Fibroblast of lung (primary cell): ENCODE data around the gene THAP8. TPM values are rescaled to one million over a fixed set of nuclear protein-coding genes. Genes with fewer than 3 reads are reported as not detected.

Experiments
- DNase-seq, 2 donors: peaks; one replicate each; pipeline versions ENCODE4 v3.0.0 to v3.0.0-alpha.2; 2010; ENCODE audit warnings: low read depth in 2 of 2
- H2AFZ ChIP-seq: 2 replicates; pipeline ENCODE4 v1.5.1; 2012; ENCODE audit warnings: low read length, control low read depth, inconsistent platforms
- H3K27ac ChIP-seq: 2 replicates; pipeline ENCODE4 v1.5.1; 2011; ENCODE audit warnings: low read length, control low read depth; ENCODE audit not compliant: insufficient read depth
- H3K27me3 ChIP-seq: 2 replicates; pipeline ENCODE4 v1.5.1; 2011; ENCODE audit warnings: mild to moderate bottlenecking, low read length; ENCODE audit not compliant: control insufficient read depth, insufficient read depth
- H3K36me3 ChIP-seq: 2 replicates; pipeline ENCODE4 v1.5.1; 2011; ENCODE audit warnings: low read length; ENCODE audit not compliant: control insufficient read depth, insufficient read depth
- H3K4me1 ChIP-seq: 2 replicates; pipeline ENCODE4 v1.5.1; 2011; ENCODE audit warnings: low read length; ENCODE audit not compliant: control insufficient read depth, insufficient read depth; ENCODE audit errors: extremely low read depth
- H3K4me2 ChIP-seq: 2 replicates; pipeline ENCODE4 v1.5.1; 2011; ENCODE audit warnings: low read length, control low read depth; ENCODE audit not compliant: insufficient read depth; ENCODE audit errors: extremely low read depth
- H3K4me3 ChIP-seq, 4 experiments: fragments of 200-600 bp in 1 of 4; sonication (generic) in 1 of 4; replicated peaks in 1 of 4; 2 replicates each; pipeline ENCODE4 v1.5.1; 2011 to 2016; ENCODE audit warnings: low read length in 4 of 4, low read depth in 3 of 4, mild to moderate bottlenecking in 3 of 4, control low read depth in 2 of 4, inconsistent platforms in 1 of 4, mixed read lengths in 1 of 4; ENCODE audit not compliant: insufficient read depth in 1 of 4; ENCODE audit errors: control extremely low read depth in 1 of 4
- H3K79me2 ChIP-seq: 2 replicates; pipeline ENCODE4 v1.5.1; 2012; ENCODE audit warnings: mild to moderate bottlenecking, low read length, inconsistent platforms; ENCODE audit not compliant: control insufficient read depth, insufficient read depth
- H3K9ac ChIP-seq: 2 replicates; pipeline ENCODE4 v1.5.1; 2011; ENCODE audit warnings: mild to moderate bottlenecking, low read length, control low read depth; ENCODE audit not compliant: insufficient read depth
- H3K9me3 ChIP-seq: 2 replicates; pipeline ENCODE4 v1.5.1; 2012; ENCODE audit warnings: low read depth, low read length; ENCODE audit not compliant: control insufficient read depth, insufficient read depth
- H4K20me1 ChIP-seq: 2 replicates; pipeline ENCODE4 v1.5.1; 2011; ENCODE audit warnings: low read length; ENCODE audit not compliant: control insufficient read depth, insufficient read depth; ENCODE audit errors: extremely low read depth
- EZH2 ChIP-seq: IDR thresholded peaks from 2 replicates; pipeline ENCODE4 v1.5.1; 2012; ENCODE audit warnings: low read length, control low read depth, mild to moderate bottlenecking; ENCODE audit errors: missing control alignments
- polyA plus RNA-seq, 2 donors: library from polyadenylated mRNA; depleted of rRNA in 1 of 2; stranded (reverse) in 1 of 2; unstranded in 1 of 2; fragments of >200 nt; gene quantifications; 2 replicates each; pipeline ENCODE4 v1.2.1, GENCODE V29; 2011 to 2012; ENCODE audit warnings: missing spikeins in 1 of 2
- total RNA-seq: library from RNA; depleted of rRNA; stranded (reverse); fragments of >200 nt; gene quantifications from 2 replicates; pipeline ENCODE4 v1.2.1, GENCODE V29; 2014
- TF ChIP-seq, protein P1 (sequence below), 2 donors: IDR thresholded peaks in 1 of 2; conservative IDR thresholded peaks in 1 of 2; 1 replicate in 1 of 2; 2 replicates in 1 of 2; pipeline ENCODE4 v1.5.1; 2011 to 2012; ENCODE audit warnings: low read length in 2 of 2, control low read depth in 1 of 2, inconsistent platforms in 1 of 2, low read depth in 1 of 2, mild to moderate bottlenecking in 1 of 2

The THAP8 gene
- total and polyA plus RNA-seq, 2 donors (not counting 1 experiment from before 2014, with no cell fraction given) = 4.6 to 5.1 TPM

- H2AFZ ChIP-seq = no peak overlapping the region
- no peak for TF ChIP-seq EZH2
- TF ChIP-seq, protein P1, sequence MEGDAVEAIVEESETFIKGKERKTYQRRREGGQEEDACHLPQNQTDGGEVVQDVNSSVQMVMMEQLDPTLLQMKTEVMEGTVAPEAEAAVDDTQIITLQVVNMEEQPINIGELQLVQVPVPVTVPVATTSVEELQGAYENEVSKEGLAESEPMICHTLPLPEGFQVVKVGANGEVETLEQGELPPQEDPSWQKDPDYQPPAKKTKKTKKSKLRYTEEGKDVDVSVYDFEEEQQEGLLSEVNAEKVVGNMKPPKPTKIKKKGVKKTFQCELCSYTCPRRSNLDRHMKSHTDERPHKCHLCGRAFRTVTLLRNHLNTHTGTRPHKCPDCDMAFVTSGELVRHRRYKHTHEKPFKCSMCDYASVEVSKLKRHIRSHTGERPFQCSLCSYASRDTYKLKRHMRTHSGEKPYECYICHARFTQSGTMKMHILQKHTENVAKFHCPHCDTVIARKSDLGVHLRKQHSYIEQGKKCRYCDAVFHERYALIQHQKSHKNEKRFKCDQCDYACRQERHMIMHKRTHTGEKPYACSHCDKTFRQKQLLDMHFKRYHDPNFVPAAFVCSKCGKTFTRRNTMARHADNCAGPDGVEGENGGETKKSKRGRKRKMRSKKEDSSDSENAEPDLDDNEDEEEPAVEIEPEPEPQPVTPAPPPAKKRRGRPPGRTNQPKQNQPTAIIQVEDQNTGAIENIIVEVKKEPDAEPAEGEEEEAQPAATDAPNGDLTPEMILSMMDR (conservative IDR thresholded peaks at IDR 0.05 in 1 of 2, IDR thresholded peaks at IDR 0.05 in 1 of 2; ENCODE audit: low read depth in 1 of 2, low read length in 2 of 2) = no peak
- H4K20me1 ChIP-seq = no peaks in the 10 kb centered on the region
- H3K4me3 ChIP-seq = no peak overlapping the region
- H3K27ac ChIP-seq = no peak overlapping the region
- H3K4me2 ChIP-seq = no peak overlapping the region
- H3K4me1 ChIP-seq = no peaks in the 10 kb centered on the region
- no peak overlapping the region for H3K9ac ChIP-seq
- DNase-seq = no peak
- no peaks in the 10 kb centered on the region for H3K9me3 ChIP-seq
- H3K79me2 ChIP-seq = peaks cover 28% of the 10 kb centered on the region
- no peaks in the 10 kb centered on the region for H3K27me3 ChIP-seq
- peaks cover 6% of the 10 kb centered on the region for H3K36me3 ChIP-seq
These were observed 5.3 kb upstream of the THAP8 start for GRCh38 chr19:36059180-36059910.

DNA sequence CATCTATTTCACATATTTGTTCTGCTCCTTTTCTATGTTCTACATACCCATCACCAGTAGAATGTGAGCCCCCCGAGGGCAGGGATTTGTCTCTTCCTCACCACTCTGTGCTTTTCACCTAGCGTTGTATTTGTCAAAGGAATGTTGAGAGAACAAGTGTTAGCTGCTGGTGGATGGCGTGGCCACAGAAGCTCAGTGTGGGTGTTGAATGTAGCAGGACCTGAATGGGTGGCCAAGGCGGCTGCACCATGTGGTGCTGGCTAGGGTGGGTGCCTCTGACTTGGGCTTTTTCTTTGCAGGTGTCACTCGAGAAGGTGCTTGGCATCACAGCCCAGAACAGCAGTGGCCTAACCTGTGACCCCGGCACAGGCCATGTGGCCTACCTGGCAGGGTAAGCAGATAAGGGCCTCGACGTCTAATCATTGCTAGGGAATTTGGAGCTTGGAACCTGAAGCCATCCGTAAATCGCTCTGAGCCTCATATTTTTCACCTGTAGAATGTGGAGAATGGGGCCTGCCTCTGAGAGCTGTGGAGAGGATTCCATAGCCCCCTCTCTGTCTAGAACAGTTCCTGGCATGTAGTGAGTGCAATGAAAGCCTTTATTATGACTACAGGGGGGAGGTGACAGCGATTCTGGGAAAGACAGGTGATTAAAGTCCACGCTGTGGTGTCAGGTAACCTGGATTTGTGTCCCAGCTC lies 4.5 kb upstream of the THAP8 start:
- Histone ChIP-seq H3K4me2 (no peak overlapping the region), H3K27me3 (no peaks in the 10 kb centered on the region), H3K4me3 (no peak overlapping the region), H3K9ac (no peak overlapping the region), H3K4me1 (no peaks in the 10 kb centered on the region), H4K20me1 (no peaks in the 10 kb centered on the region), H3K36me3 (peaks cover 6% of the 10 kb centered on the region), H3K79me2 (peaks cover 28% of the 10 kb centered on the region), H3K27ac (no peak overlapping the region), H3K9me3 (no peaks in the 10 kb centered on the region), H2AFZ (no peak overlapping the region)
- DNase-seq = no peak
- TF ChIP-seq, protein P1 (conservative IDR thresholded peaks at IDR 0.05 in 1 of 2, IDR thresholded peaks at IDR 0.05 in 1 of 2; ENCODE audit: low read depth in 1 of 2, low read length in 2 of 2) = no peak
- TF ChIP-seq EZH2 = no peak
